ENCODE data around the gene TIMM22.

TIMM22 gene

GRCh38 chr17:1022278-1023024 is 25.5 kb downstream of the TIMM22 start:
- no peak for DNase-seq (ENCODE audit: low read depth)
- no peak for TF ChIP-seq CTCF (conservative IDR thresholded peaks at IDR 0.05; ENCODE audit: low read depth, low read length)
- H3K4me3 ChIP-seq (ENCODE audit: low read depth, low read length) = no peak overlapping the region

DNA sequence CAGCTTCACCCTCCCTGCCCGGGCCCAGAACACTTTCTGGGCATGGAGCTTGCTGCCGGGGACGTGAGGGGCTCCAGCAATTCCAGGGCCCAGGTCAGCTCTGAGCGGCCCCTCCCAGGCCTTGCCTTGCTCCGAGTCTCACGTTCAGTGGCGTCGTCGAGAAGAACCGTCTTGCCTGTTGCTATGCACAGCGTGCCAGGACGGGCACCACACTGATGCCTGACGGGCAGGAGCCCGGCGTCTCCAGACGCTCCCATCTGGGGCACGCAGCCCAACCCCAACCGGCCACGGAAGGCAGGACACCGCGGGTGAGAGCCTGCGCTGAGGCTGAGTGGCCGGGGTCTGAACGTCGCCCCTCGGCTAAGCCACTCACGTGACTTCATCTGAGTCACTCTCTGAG is 27.1 kb downstream of the TIMM22 start:
- DNase-seq (ENCODE audit: low read depth) = no peak
- no peak overlapping the region for H3K4me3 ChIP-seq (ENCODE audit: low read depth, low read length)
- TF ChIP-seq CTCF (conservative IDR thresholded peaks at IDR 0.05; ENCODE audit: low read depth, low read length) = no peak

- H3K4me3 ChIP-seq (ENCODE audit: low read depth, low read length) = no peak overlapping the region
- DNase-seq (ENCODE audit: low read depth) = peak; percentile 72
- no peak for TF ChIP-seq CTCF (conservative IDR thresholded peaks at IDR 0.05; ENCODE audit: low read depth, low read length)
Measured at GRCh38 chr17:1025733-1026598, 29.0 kb downstream of the TIMM22 start.

GRCh38 chr17:1026599-1026975 is 29.7 kb downstream of the TIMM22 start:
- DNase-seq (ENCODE audit: low read depth) = no peak
- no peak for TF ChIP-seq CTCF (conservative IDR thresholded peaks at IDR 0.05; ENCODE audit: low read depth, low read length)
- H3K4me3 ChIP-seq (ENCODE audit: low read depth, low read length) = no peak overlapping the region

DNA sequence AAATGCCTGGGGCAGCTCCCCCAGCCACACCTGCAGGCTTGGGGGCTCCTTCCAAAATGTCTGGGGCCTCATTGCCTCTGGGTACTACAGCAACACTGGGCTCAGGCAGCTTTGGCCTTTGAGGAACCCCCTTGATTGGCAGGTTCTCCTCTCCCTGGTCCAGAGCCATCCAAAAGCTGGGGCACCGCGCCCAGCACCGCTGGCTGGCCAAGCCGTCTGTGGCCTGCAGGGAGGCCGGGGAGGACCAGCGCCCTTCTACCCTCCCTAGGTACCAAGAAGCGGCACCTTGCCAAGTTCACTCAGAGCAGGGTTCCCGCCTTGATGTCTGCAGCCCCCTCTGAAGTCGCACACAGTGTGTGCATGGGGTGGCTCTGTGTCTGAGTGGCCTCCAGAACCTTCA is 30.1 kb downstream of the TIMM22 start:
- H3K4me3 ChIP-seq (ENCODE audit: low read depth, low read length) = no peak overlapping the region
- no peak for DNase-seq (ENCODE audit: low read depth)
- TF ChIP-seq CTCF (conservative IDR thresholded peaks at IDR 0.05; ENCODE audit: low read depth, low read length) = no peak

DNA sequence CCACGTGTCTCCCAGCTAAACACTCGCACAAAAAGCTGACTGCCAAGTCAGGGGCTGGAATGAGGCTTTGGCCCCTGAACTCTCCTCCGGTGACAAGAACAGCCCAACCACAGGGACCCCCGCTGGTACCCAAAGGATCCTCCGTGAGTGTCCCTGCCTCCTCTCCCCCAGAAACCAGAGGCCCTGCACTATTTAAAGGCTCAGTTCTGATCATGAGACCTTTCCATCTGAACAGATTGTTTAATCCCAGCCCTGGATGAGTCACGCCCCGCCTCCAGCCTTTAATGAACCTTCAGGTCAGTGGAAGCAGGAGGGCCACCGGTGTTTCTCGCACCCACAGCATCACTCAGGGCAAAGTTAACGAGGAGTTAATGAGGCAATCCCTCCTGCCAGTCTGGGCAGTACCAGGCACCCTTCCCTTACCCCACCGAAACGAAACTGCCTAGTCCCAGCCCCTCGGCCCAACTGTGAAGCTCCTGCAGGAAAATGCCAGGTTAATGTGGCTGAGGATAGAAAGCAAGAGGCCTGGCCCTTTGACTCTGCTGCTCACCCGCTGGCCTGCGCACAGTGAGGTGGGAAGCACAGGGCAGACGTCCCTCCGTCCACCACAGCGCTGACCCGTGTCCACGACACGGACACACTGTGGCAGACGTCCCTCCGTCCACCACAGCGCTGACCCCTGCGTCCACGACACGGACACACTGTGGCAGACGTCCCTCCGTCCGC is 32.4 kb downstream of the TIMM22 start:
- TF ChIP-seq CTCF (conservative IDR thresholded peaks at IDR 0.05; ENCODE audit: low read depth, low read length) = no peak
- H3K4me3 ChIP-seq (ENCODE audit: low read depth, low read length) = no peak overlapping the region
- DNase-seq (ENCODE audit: low read depth) = peak; percentile 74
